HAP-1 (cell line): ENCODE measurements around the gene ITM2B.

ENCODE experiments used
- DNase-seq, 2 experiments: peaks; one replicate each; pipeline ENCODE4 v3.0.0-alpha.2; 2016 to 2020; ENCODE audit warnings: low spot score in 2 of 2
- H3K27me3 ChIP-seq: fragments of 250-450 bp; sonication (Bioruptor Pico); 2 replicates; pipeline ENCODE4 v1.5.1; 2020; ENCODE audit warnings: low read depth, mild to moderate bottlenecking, moderate library complexity
- H3K36me3 ChIP-seq: fragments of 250-450 bp; sonication (Bioruptor Pico); replicated peaks from 2 replicates; pipeline ENCODE4 v1.5.1; 2020; ENCODE audit warnings: mild to moderate bottlenecking
- H3K4me1 ChIP-seq: fragments of 250-450 bp; sonication (Bioruptor Pico); 2 replicates; pipeline ENCODE4 v1.5.1; 2020; ENCODE audit warnings: mild to moderate bottlenecking
- H3K4me3 ChIP-seq: fragments of 250-450 bp; sonication (Bioruptor Pico); 2 replicates; pipeline ENCODE4 v1.5.1; 2020; ENCODE audit warnings: mild to moderate bottlenecking, moderate library complexity
- H3K9me3 ChIP-seq: fragments of 250-450 bp; sonication (Bioruptor Pico); 2 replicates; pipeline ENCODE4 v1.5.1; 2020; ENCODE audit warnings: mild to moderate bottlenecking, moderate library complexity
- in situ Hi-C: fragments of 300-500 bp; cut with MboI; formaldehyde crosslinking; loops from 3 replicates; pipeline ENCODE4 v1.14.3; 2020; ENCODE audit warnings: low sequenced_read_pairs, inconsistent platforms, mixed read lengths

Gene ITM2B

DNA sequence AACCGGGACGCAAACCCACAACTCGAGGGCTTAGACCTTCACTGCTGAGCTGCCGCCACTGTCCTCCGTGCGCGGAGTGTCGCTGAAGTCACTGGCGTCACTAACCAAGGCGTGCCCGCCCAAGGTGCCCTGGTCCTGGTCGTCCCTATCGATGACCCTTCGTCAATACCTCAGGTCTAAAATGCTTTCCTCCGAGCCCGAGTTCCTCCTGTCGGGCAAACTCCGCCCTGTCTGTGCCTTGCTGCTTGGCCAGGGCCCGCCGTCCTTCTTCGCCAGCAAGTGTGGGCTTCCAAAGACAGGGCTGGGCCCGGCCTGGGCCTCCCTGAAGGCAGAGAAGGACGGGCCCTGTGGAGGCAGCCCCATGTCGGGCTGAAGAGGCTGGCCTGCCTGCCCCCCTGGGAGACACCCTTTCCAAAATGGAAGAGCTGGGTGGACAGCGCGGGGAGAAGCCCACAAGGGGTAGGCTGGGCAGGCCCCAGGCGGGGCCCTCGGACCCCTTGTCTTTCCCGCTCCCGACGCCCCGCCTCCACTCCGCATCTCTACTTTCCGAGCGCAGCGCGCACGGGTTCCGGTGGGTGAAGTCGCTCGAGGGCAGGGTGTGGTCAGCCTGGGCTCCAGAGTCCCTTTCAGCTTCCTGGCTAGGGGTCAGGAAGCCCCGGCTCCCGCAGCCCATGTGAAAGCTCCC lies 84.0 kb downstream of the ITM2B start:
- no peak overlapping the region for H3K4me3 ChIP-seq
- peaks cover 3% of the 10 kb centered on the region for H3K9me3 ChIP-seq
- no peak for DNase-seq
- in situ Hi-C loops = no loop called here
- peaks cover 5% of the 10 kb centered on the region; the same call in 1 of the 2 replicates for H3K36me3 ChIP-seq
- no peaks in the 10 kb centered on the region for H3K27me3 ChIP-seq
- H3K4me1 ChIP-seq = no peaks in the 10 kb centered on the region

- DNase-seq = no peak
- Histone ChIP-seq H3K4me3 (no peak overlapping the region), H3K9me3 (peaks cover 3% of the 10 kb centered on the region), H3K27me3 (no peaks in the 10 kb centered on the region), H3K4me1 (no peaks in the 10 kb centered on the region), H3K36me3 (peaks cover 5% of the 10 kb centered on the region; the same call in 1 of the 2 replicates)
- in situ Hi-C loops = no loop called here
Observed at GRCh38 chr13:48317511-48318376, 84.7 kb downstream of the ITM2B start.

GRCh38 chr13:48318377-48318811 lies 85.4 kb downstream of the ITM2B start:
- Histone ChIP-seq H3K27me3 (no peaks in the 10 kb centered on the region), H3K4me3 (no peak overlapping the region), H3K36me3 (peaks cover 5% of the 10 kb centered on the region; the same call in 1 of the 2 replicates), H3K4me1 (no peaks in the 10 kb centered on the region), H3K9me3 (peaks cover 3% of the 10 kb centered on the region)
- no peak for DNase-seq
- in situ Hi-C loops = no loop called here

GRCh38 chr13:48318821-48319511 lies 86.0 kb downstream of the ITM2B start:
- in situ Hi-C loops = no loop called here
- H3K4me3 ChIP-seq = no peak overlapping the region
- H3K4me1 ChIP-seq = no peaks in the 10 kb centered on the region
- H3K9me3 ChIP-seq = peaks cover 3% of the 10 kb centered on the region
- DNase-seq = no peak
- H3K36me3 ChIP-seq = peaks cover 4% of the 10 kb centered on the region; the same call in 1 of the 2 replicates
- H3K27me3 ChIP-seq = no peaks in the 10 kb centered on the region
